ENCODE measurements around the gene SP8. TPM values are rescaled to one million over a fixed set of nuclear protein-coding genes. Genes with fewer than 3 reads are reported as not detected.

Gene SP8
- total RNA-seq, 1 experiment from 2014 or later, result not detected

GRCh38 chr7:20748853-20749252 lies 37.8 kb downstream of the SP8 start:
- no peaks in the 10 kb centered on the region for H3K4me1 Mint-ChIP-seq (ENCODE audit: low read depth, unreplicated experiment)
- H3K4me3 Mint-ChIP-seq (ENCODE audit: low read depth, unreplicated experiment), result no peak overlapping the region
- intact Hi-C loops (cut with micrococcal nuclease; ENCODE audit: unreplicated experiment), result no loop called here
- H3K27me3 Mint-ChIP-seq (ENCODE audit: unreplicated experiment), result peaks cover 56% of the 10 kb centered on the region
- no peak overlapping the region for H3K27ac Mint-ChIP-seq (ENCODE audit: unreplicated experiment)
- H3K9me3 Mint-ChIP-seq (ENCODE audit: low read depth, unreplicated experiment), result no peaks in the 10 kb centered on the region
- no TSS peak for BruUV-seq (replicated peaks)
- DNase-seq, result no peak
- CTCF ChIA-PET, result no interaction called here
- H3K36me3 Mint-ChIP-seq (ENCODE audit: insufficient read depth, unreplicated experiment), result no peaks in the 10 kb centered on the region
- no peak for TF ChIP-seq CTCF (IDR thresholded peaks at IDR 0.05; ENCODE audit: unreplicated experiment)

GRCh38 chr7:20747001-20747400 lies 39.7 kb downstream of the SP8 start:
- CTCF ChIA-PET, result no interaction called here
- intact Hi-C loops (cut with micrococcal nuclease; ENCODE audit: unreplicated experiment), result no loop called here
- Mint-ChIP-seq H3K4me3 (ENCODE audit: low read depth, unreplicated experiment) (no peak overlapping the region), H3K9me3 (ENCODE audit: low read depth, unreplicated experiment) (no peaks in the 10 kb centered on the region), H3K27ac (ENCODE audit: unreplicated experiment) (no peak overlapping the region), H3K36me3 (ENCODE audit: insufficient read depth, unreplicated experiment) (no peaks in the 10 kb centered on the region), H3K27me3 (ENCODE audit: unreplicated experiment) (peaks cover 59% of the 10 kb centered on the region), H3K4me1 (ENCODE audit: low read depth, unreplicated experiment) (no peaks in the 10 kb centered on the region)
- no peak for DNase-seq
- BruUV-seq (replicated peaks), result no TSS peak
- TF ChIP-seq CTCF (IDR thresholded peaks at IDR 0.05; ENCODE audit: unreplicated experiment), result no peak

- DNase-seq, result no peak
- no peaks in the 10 kb centered on the region for H3K36me3 Mint-ChIP-seq (ENCODE audit: insufficient read depth, unreplicated experiment)
- no peaks in the 10 kb centered on the region for H3K9me3 Mint-ChIP-seq (ENCODE audit: low read depth, unreplicated experiment)
- H3K4me1 Mint-ChIP-seq (ENCODE audit: low read depth, unreplicated experiment), result no peaks in the 10 kb centered on the region
- peaks cover 62% of the 10 kb centered on the region for H3K27me3 Mint-ChIP-seq (ENCODE audit: unreplicated experiment)
- BruUV-seq (replicated peaks), result no TSS peak
- CTCF ChIA-PET, result interaction anchor here (0.6 kb wide), 1 partner anchor 19 kb away, joined by 3 read pairs; no protein-coding TSS in a partner anchor
- no peak overlapping the region for H3K4me3 Mint-ChIP-seq (ENCODE audit: low read depth, unreplicated experiment)
- H3K27ac Mint-ChIP-seq (ENCODE audit: unreplicated experiment), result no peak overlapping the region
- intact Hi-C loops (cut with micrococcal nuclease; ENCODE audit: unreplicated experiment), result no loop called here
- TF ChIP-seq CTCF (IDR thresholded peaks at IDR 0.05; ENCODE audit: unreplicated experiment), result no peak
Observed at GRCh38 chr7:20745702-20746101, 41.0 kb downstream of the SP8 start.

- peak; percentile 14 for DNase-seq
- Mint-ChIP-seq H3K36me3 (ENCODE audit: insufficient read depth, unreplicated experiment) (no peaks in the 10 kb centered on the region), H3K4me1 (ENCODE audit: low read depth, unreplicated experiment) (no peaks in the 10 kb centered on the region), H3K27ac (ENCODE audit: unreplicated experiment) (no peak overlapping the region), H3K27me3 (ENCODE audit: unreplicated experiment) (peaks cover 59% of the 10 kb centered on the region), H3K4me3 (ENCODE audit: low read depth, unreplicated experiment) (no peak overlapping the region), H3K9me3 (ENCODE audit: low read depth, unreplicated experiment) (no peaks in the 10 kb centered on the region)
- no TSS peak for BruUV-seq (replicated peaks)
- peak; percentile 41 for TF ChIP-seq CTCF (IDR thresholded peaks at IDR 0.05; ENCODE audit: unreplicated experiment)
- intact Hi-C loops (cut with micrococcal nuclease; ENCODE audit: unreplicated experiment), result no loop called here
- CTCF ChIA-PET, result interaction anchor here (0.6 to 1.0 kb wide), 2 partner anchors 19 to 89 kb away, joined by 3 read pairs; no protein-coding TSS in a partner anchor
Observed at GRCh38 chr7:20744954-20745446, 41.7 kb downstream of the SP8 start.

Measured in Calu3 (cell line).